ENCODE measurements around the gene PRDX5. TPM values are rescaled to one million over a fixed set of nuclear protein-coding genes. Genes with fewer than 3 reads are reported as not detected.
A peak's percentile ranks its signal among the peaks of the same experiment; 100 is the strongest.

PRDX5 gene
- total and polyA plus RNA-seq, 10 of the 15 experiments (the other 5 are each of a cell fraction or from before 2014, with no cell fraction given): 95.7 to 406 (median 240) TPM

GRCh38 chr11:64334764-64335735 lies 17.1 kb downstream of the PRDX5 start (continued):
- TF ChIP-seq NFYA (IDR thresholded peaks at IDR 0.05; ENCODE audit: borderline replicate concordance, low read depth, low read length): no peak
- peak; percentile 77 for TF ChIP-seq TCF12 (IDR thresholded peaks at IDR 0.05; ENCODE audit: low read depth, low read length)
- TF ChIP-seq MXI1 (IDR thresholded peaks at IDR 0.05; ENCODE audit: low read depth, low read length): 0 out of 2 replicates have a peak, but pooled peaks have one; percentile 18
- TF ChIP-seq, protein P1, sequence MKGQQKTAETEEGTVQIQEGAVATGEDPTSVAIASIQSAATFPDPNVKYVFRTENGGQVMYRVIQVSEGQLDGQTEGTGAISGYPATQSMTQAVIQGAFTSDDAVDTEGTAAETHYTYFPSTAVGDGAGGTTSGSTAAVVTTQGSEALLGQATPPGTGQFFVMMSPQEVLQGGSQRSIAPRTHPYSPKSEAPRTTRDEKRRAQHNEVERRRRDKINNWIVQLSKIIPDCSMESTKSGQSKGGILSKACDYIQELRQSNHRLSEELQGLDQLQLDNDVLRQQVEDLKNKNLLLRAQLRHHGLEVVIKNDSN (IDR thresholded peaks at IDR 0.05; ENCODE audit: borderline replicate concordance, extremely low read length, insufficient read depth, low read depth, low read length): no peak
- TF ChIP-seq TCF3 (IDR thresholded peaks at IDR 0.05; ENCODE audit: borderline replicate concordance, insufficient read depth, low read depth, low read length): peak; percentile 47; the same call in 1 of the 2 replicates
- TF ChIP-seq PAX5 (IDR thresholded peaks at IDR 0.05; ENCODE audit: borderline replicate concordance, low read depth, low read length): peak; percentile 94
- TF ChIP-seq, protein P2, sequence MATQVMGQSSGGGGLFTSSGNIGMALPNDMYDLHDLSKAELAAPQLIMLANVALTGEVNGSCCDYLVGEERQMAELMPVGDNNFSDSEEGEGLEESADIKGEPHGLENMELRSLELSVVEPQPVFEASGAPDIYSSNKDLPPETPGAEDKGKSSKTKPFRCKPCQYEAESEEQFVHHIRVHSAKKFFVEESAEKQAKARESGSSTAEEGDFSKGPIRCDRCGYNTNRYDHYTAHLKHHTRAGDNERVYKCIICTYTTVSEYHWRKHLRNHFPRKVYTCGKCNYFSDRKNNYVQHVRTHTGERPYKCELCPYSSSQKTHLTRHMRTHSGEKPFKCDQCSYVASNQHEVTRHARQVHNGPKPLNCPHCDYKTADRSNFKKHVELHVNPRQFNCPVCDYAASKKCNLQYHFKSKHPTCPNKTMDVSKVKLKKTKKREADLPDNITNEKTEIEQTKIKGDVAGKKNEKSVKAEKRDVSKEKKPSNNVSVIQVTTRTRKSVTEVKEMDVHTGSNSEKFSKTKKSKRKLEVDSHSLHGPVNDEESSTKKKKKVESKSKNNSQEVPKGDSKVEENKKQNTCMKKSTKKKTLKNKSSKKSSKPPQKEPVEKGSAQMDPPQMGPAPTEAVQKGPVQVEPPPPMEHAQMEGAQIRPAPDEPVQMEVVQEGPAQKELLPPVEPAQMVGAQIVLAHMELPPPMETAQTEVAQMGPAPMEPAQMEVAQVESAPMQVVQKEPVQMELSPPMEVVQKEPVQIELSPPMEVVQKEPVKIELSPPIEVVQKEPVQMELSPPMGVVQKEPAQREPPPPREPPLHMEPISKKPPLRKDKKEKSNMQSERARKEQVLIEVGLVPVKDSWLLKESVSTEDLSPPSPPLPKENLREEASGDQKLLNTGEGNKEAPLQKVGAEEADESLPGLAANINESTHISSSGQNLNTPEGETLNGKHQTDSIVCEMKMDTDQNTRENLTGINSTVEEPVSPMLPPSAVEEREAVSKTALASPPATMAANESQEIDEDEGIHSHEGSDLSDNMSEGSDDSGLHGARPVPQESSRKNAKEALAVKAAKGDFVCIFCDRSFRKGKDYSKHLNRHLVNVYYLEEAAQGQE (IDR thresholded peaks at IDR 0.05; ENCODE audit: low read depth, low read length): no peak
- no peak for TF ChIP-seq EP300 (IDR thresholded peaks at IDR 0.05; ENCODE audit: borderline replicate concordance in 1 of 2, control insufficient read depth in 1 of 2, low read depth in 2 of 2, low read length in 2 of 2)
- TF ChIP-seq SUPT20H (IDR thresholded peaks at IDR 0.05; ENCODE audit: borderline replicate concordance, control insufficient read depth, low read depth, low read length): no peak
- peak; percentile 71 for TF ChIP-seq RUNX3 (IDR thresholded peaks at IDR 0.05; ENCODE audit: low read length)
- TF ChIP-seq, protein P3, sequence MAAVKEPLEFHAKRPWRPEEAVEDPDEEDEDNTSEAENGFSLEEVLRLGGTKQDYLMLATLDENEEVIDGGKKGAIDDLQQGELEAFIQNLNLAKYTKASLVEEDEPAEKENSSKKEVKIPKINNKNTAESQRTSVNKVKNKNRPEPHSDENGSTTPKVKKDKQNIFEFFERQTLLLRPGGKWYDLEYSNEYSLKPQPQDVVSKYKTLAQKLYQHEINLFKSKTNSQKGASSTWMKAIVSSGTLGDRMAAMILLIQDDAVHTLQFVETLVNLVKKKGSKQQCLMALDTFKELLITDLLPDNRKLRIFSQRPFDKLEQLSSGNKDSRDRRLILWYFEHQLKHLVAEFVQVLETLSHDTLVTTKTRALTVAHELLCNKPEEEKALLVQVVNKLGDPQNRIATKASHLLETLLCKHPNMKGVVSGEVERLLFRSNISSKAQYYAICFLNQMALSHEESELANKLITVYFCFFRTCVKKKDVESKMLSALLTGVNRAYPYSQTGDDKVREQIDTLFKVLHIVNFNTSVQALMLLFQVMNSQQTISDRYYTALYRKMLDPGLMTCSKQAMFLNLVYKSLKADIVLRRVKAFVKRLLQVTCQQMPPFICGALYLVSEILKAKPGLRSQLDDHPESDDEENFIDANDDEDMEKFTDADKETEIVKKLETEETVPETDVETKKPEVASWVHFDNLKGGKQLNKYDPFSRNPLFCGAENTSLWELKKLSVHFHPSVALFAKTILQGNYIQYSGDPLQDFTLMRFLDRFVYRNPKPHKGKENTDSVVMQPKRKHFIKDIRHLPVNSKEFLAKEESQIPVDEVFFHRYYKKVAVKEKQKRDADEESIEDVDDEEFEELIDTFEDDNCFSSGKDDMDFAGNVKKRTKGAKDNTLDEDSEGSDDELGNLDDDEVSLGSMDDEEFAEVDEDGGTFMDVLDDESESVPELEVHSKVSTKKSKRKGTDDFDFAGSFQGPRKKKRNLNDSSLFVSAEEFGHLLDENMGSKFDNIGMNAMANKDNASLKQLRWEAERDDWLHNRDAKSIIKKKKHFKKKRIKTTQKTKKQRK (IDR thresholded peaks at IDR 0.05; ENCODE audit: low read depth, low read length): no peak
- peak; percentile 92 for TF ChIP-seq MEF2B (IDR thresholded peaks at IDR 0.05; ENCODE audit: partially characterized antibody, poor library complexity, severe bottlenecking)
- peak in 1 of 3 experiments; percentile 24; a peak in 1 of 6 replicates for TF ChIP-seq CTCF (IDR thresholded peaks at IDR 0.05 in 2 of 3, conservative IDR thresholded peaks at IDR 0.05 in 1 of 3; ENCODE audit: control insufficient read depth in 2 of 3, extremely low read depth in 1 of 3, insufficient read depth in 1 of 3, low read depth in 3 of 3, low read length in 3 of 3)
- peak in 1 of 2 experiments; percentile 33; a peak in 1 of 4 replicates for TF ChIP-seq ETV6 (conservative IDR thresholded peaks at IDR 0.05 in 1 of 2, IDR thresholded peaks at IDR 0.05 in 1 of 2; ENCODE audit: borderline replicate concordance in 1 of 2, low read depth in 1 of 2)

All from GM12878 (cell line).